NOMO-1 treated with dmso at 0.1 percent for 144 hours (cell line): Measurements from ENCODE around the gene SHC2.
"Not testable (repeated sequence)": the region's sequence is repeated elsewhere in the genome, so short reads cannot be mapped to it uniquely, and the experiment has no call there.

ENCODE experiments used
- DNase-seq: peaks from one replicate; lab custom pipeline; 2025; ENCODE audit not compliant: unreplicated experiment; lab: John Stamatoyannopoulos, UW

SHC2 gene

GRCh38 chr19:390386-391206 lies 70.2 kb downstream of the SHC2 start:
- DNase-seq, result no peak

DNA sequence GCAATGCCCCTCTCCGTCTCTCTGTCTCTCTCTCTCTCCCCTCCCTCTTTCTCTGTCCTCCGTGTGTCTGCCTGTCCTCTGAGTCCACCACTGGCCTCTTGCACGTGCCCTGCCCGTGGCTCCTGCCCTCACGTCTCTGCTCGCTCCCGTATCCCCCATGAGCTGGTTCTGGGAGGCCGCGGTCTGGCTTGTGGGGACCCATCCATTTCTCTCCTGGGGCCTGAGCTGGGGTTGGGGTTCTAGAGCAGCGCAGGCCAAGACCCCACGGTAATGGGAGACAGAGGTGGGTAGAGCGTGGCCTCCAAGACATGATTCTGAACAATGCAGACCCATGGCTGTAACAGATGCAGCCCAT lies 70.9 kb downstream of the SHC2 start:
- DNase-seq, result no peak

GRCh38 chr19:389255-389934 lies 71.4 kb downstream of the SHC2 start:
- no peak for DNase-seq

GRCh38 chr19:388691-389090 lies 72.1 kb downstream of the SHC2 start:
- DNase-seq, result no peak

DNA sequence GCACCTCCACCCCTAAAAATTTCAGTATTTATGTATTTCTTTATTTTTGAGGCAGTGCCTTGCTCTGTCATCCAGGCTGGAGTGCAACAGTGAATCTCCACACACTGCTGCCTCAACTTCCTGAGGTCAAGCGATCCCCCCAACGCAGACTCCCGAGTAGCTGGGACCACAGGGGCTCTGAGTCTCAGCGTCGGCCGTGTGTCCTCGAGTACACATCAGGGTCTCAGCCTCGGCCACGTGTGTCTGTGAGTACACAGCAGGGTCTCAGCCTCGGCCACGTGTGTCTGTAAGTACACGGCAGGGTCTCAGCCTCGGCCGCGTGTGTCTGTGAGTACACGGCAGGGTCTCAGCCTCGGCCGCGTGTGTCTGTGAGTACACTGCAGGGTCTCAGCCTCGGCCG lies 73.1 kb downstream of the SHC2 start:
- DNase-seq, result no peak

DNA sequence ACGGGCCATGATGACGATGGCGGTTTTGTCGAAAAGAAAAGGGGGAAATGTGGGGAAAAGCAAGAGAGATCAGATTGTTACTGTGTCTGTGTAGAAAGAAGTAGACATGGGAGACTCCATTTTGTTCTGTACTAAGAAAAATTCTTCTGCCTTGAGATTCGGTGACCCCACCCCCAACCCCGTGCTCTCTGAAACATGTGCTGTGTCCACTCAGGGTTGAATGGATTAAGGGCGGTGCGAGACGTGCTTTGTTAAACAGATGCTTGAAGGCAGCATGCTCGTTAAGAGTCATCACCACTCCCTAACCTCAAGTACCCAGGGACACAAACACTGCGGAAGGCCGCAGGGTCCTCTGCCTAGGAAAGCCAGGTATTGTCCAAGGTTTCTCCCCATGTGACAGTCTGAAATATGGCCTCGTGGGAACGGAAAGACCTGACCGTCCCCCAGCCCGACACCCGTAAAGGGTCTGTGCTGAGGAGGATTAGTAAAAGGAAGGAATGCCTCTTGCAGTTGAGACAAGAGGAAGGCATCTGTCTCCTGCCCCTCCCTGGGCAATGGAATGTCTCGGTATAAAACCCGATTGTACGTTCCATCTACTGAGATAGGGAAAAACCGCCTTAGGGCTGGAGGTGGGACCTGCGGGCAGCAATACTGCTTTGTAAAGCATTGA lies 74.1 kb downstream of the SHC2 start:
- not testable (repeated sequence) for DNase-seq

DNA sequence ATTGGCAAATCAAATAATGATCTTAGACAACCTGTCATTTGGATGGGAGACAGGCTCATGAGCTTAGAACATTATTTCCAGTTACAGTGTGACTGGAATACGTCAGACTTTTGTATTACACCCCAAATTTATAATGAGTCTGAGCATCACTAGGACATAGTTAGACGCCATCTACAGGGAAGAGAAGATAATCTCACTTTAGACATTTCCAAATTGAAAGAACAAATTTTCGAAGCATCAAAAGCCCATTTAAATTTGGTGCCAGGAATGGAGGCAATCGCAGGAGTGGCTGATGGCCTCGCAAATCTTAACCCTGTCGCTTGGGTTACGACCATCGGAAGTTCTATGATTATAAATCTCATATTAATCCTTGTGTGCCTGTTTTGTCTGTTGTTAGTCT lies 74.6 kb downstream of the SHC2 start:
- DNase-seq, result not testable (repeated sequence)

GRCh38 chr19:384799-385169 lies 76.0 kb downstream of the SHC2 start:
- no peak for DNase-seq

DNA sequence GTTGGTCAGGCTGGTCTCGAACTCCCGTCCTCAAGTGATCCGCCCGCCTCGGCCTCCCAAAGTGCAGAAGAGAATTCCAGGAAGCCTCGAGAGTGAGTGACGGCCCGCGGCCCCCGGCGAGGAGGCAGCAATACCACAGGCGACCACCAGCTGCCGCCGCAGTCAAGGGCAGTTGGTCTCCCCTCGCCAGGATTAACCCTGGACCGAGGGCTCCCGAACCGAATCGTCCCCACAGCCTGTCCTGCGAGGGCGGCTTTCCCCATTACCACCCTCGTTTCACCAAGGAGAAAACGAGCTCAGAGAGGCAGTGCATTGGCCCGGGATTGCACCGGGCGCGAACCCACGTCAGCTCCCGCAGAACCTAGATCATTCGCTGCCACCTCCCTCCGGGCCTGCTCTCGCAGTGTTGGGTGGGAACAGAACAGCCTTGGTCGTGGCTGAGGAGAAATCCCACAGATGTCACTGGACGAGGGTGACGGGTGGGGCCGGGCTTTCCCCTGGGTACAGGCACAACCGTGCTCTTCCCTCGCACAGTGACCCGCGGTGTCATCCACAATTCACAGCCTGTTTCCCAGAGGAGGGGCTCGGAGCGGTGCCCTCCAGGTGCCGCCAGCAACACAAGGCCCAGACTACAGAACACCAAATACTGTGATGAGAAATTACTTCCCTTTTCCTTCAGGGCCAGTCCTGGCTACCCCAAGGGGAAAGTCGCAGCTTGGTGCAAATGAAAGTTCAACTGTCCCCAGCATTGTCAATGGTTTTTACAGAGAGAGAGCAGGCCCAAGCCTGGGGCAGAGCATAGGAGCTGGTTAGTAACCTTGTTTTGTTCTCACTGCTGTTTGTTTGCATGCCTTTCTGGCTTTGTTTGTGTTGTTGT lies 76.7 kb downstream of the SHC2 start:
- no peak for DNase-seq

- no peak for DNase-seq
These were observed 77.8 kb downstream of the SHC2 start for GRCh38 chr19:383040-383439.

- DNase-seq, result peak; percentile 36
These were observed 78.3 kb downstream of the SHC2 start for GRCh38 chr19:382578-382977.

DNA sequence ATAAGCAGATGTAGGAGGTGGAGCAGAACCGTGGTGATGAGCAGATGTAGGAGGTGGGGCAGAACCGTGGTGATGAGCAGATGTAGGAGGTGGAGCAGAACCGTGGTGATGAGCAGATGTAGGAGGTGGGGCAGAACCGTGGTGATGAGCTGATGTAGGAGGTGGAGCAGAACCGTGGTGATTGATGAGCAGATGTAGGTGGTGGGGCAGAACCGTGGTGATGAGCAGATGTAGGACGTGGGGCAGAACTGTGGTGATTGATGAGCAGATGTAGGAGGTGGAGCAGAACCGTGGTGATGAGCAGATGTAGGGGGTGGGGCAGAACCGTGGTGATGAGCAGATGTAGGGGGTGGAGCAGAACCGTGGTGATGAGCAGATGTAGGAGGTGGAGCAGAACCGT lies 78.9 kb downstream of the SHC2 start:
- not testable (repeated sequence) for DNase-seq

GRCh38 chr19:380618-381219 lies 80.1 kb downstream of the SHC2 start:
- not testable (repeated sequence) for DNase-seq

DNA sequence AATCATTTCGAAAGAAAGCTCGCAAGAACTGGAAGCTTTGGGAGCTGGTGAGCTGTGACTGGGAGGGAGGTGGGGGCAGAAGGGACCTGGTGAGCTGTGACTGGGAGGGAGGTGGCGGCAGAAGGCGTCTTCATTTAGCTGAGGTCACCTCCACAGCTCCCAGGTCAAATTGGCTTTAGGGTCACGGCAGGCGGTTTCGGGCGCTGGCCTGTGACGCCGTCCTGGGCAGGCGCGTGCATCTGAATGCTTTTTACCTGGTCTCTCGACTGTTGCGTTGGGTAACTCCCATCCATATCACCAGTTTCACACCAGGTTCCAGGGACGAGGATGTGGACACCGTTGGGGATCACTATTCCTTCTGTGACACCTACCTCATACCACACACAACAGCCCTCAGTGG lies 81.0 kb downstream of the SHC2 start:
- no peak for DNase-seq

- DNase-seq, result no peak
These were observed 82.1 kb downstream of the SHC2 start for GRCh38 chr19:378706-379105.

DNA sequence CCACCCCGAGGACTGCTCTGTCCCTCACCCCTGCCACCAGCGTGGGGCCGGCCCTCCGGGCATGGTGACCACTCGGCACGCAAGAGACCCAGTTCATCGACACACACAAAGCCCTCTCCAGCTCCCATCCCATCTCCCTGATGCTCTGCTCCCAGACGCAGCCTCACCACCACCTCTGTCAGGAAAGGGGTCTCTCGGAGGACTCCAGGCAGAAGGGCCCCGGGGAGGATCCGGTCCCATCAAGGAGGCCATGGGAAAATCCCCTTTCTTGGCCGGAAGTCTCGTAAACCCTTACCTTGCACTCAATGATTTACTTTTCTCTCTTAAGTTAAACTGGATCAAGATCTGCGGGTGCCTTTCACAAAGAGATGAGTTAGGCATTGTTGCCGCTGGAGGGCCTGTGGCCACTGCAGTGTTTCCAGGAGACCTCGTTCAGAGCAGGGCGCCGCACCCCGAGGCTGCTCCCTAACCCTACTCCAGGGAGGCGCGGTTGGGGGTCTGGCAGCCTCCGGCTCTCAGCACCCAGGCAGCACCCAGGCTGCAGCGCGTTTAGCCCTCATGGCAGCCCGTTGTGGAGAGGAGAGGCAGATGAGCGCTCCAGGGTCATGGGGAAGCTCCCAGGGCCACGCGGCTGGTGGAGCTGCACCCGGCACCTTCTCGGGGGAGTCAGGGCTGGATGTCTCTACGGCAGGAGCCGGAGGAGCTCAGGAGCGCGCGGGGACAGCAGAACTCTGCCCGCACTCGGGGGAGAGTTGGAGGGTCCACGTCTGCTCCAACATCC lies 82.8 kb downstream of the SHC2 start:
- DNase-seq, result no peak

DNA sequence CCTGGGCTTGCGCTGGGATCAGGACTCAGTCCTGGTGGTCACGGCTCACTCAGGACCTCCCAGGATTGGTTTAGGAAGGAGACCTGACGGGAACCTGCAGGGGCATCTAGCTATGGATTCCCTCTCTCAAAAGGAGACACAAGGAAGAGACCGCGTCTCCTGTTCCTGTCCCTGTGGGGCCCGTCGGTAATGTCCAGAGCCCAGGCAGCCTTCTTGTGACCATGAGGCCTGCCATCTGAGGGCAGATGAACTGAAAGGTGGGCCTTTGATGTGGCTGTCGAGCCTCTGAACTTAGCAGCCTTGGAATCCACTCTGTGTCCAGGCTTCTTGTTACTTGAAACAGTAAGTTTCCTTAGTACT lies 84.7 kb downstream of the SHC2 start:
- no peak for DNase-seq

DNA sequence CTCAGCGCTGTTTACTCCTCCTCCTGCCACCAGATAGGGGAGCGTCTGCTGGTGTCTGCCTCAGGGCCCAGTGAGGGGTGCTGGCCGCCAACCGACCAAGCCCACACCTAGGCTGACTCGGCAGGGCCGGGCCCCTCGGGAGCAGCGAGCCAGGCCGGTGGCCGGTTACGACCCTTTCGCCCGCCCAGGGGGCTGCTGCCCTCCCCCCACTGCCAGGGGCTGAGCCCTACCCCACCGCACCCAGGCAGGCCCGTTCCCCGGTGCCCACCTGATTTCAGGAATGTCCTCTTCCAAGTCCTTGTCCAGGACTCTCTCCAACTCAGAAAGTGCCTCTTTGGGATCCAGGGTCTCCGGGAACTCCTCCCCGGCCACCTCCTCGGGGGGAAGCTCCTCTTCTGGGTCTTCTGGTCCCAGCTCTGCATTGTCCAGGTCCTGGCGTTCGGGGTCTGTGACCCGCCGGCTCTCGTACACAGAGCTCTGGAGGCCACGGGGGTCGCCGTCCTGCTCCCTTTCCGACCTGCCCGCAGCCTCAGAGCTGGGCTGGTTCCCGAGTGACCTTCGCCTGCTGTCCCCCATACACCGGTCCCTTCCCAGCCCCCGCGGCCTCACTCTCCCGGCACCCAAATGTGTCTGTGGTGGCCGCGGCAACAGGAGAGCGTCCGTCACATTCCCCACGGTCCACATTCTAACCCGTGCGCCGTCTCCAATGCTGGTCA lies 85.3 kb downstream of the SHC2 start:
- no peak for DNase-seq

GRCh38 chr19:374886-375235 lies 86.0 kb downstream of the SHC2 start:
- DNase-seq, result no peak
